Liver (tissue), 9 donors: ENCODE data around the gene USF2. TPM values are rescaled to one million over a fixed set of nuclear protein-coding genes. Genes with fewer than 3 reads are reported as not detected.

ENCODE experiments used
- DNase-seq: peaks from one replicate; pipeline ENCODE4 v3.0.0-alpha.2; 2017; ENCODE audit warnings: low spot score
- H3K27ac ChIP-seq, 2 donors: one replicate each; pipeline ENCODE4 v1.7.0; 2013; ENCODE audit warnings: inconsistent platforms in 2 of 2, low read length in 2 of 2, control low read depth in 1 of 2, low read depth in 1 of 2, mild to moderate bottlenecking in 1 of 2
- H3K27me3 ChIP-seq, 4 donors: one replicate each; pipeline versions ENCODE4 v1.6.1 to v1.7.0; 2013; ENCODE audit warnings: low read length in 3 of 4, inconsistent platforms in 1 of 4, mild to moderate bottlenecking in 1 of 4, moderate library complexity in 1 of 4; ENCODE audit not compliant: control insufficient read depth in 4 of 4, insufficient read depth in 4 of 4
- H3K36me3 ChIP-seq, 4 donors: one replicate each; pipeline versions ENCODE4 v1.6.1 to v1.7.0; 2013; ENCODE audit warnings: low read length in 3 of 4, mild to moderate bottlenecking in 3 of 4, low read depth in 1 of 4, moderate library complexity in 1 of 4; ENCODE audit not compliant: control insufficient read depth in 4 of 4, insufficient read depth in 3 of 4
- H3K4me1 ChIP-seq, 4 donors: one replicate each; pipeline versions ENCODE4 v1.6.1 to v1.7.0; 2013; ENCODE audit warnings: low read length in 3 of 4, mild to moderate bottlenecking in 3 of 4, moderate library complexity in 1 of 4; ENCODE audit not compliant: control insufficient read depth in 4 of 4, insufficient read depth in 4 of 4
- H3K4me3 ChIP-seq, 3 donors: one replicate each; pipeline versions ENCODE4 v1.6.1 to v1.7.0; 2013; ENCODE audit warnings: low read length in 3 of 3, control low read depth in 1 of 3, low read depth in 1 of 3, mild to moderate bottlenecking in 1 of 3
- H3K9ac ChIP-seq, 2 donors: one replicate each; pipeline ENCODE4 v1.7.0; 2013; ENCODE audit warnings: low read length in 2 of 2, mild to moderate bottlenecking in 2 of 2, moderate library complexity in 2 of 2, control low read depth in 1 of 2, low read depth in 1 of 2
- H3K9me3 ChIP-seq, 4 donors: one replicate each; pipeline versions ENCODE4 v1.6.1 to v1.7.0; 2013; ENCODE audit warnings: low read length in 3 of 4; ENCODE audit not compliant: control insufficient read depth in 4 of 4
- CTCF ChIP-seq: fragments of 150-350 bp; IDR thresholded peaks from 2 replicates; pipeline ENCODE4 v1.5.1; 2017; ENCODE audit warnings: improper control_type of control experiment, low read depth, low read length; ENCODE audit not compliant: missing input control
- EGR1 ChIP-seq, 2 donors: IDR thresholded peaks; 2 replicates each; pipeline ENCODE4 v1.6.1; 2016 to 2018; ENCODE audit warnings: antibody characterized with exemption in 2 of 2, low read depth in 2 of 2
- FOXA1 ChIP-seq: IDR thresholded peaks from 2 replicates; pipeline ENCODE4 v1.6.1; 2016; ENCODE audit warnings: antibody characterized with exemption
- FOXA2 ChIP-seq: IDR thresholded peaks from 2 replicates; pipeline ENCODE4 v1.6.1; 2016; ENCODE audit warnings: antibody characterized with exemption
- GABPA ChIP-seq, 2 donors: IDR thresholded peaks in 1 of 2; conservative IDR thresholded peaks in 1 of 2; 2 replicates each; pipeline ENCODE4 v1.6.1; 2016; ENCODE audit warnings: antibody characterized with exemption in 2 of 2, mild to moderate bottlenecking in 1 of 2, moderate library complexity in 1 of 2
- HNF4A ChIP-seq, 2 donors: conservative IDR thresholded peaks; 2 replicates each; pipeline ENCODE4 v1.6.1; 2016; ENCODE audit warnings: antibody characterized with exemption in 2 of 2, mild to moderate bottlenecking in 2 of 2
- HNF4G ChIP-seq: IDR thresholded peaks from 2 replicates; pipeline ENCODE4 v1.6.1; 2016; ENCODE audit warnings: antibody characterized with exemption
- JUND ChIP-seq, 2 donors: IDR thresholded peaks; 2 replicates each; pipeline ENCODE4 v1.6.1; 2016; ENCODE audit warnings: antibody characterized with exemption in 2 of 2
- MAX ChIP-seq: IDR thresholded peaks from 2 replicates; pipeline ENCODE4 v1.6.1; 2016; ENCODE audit warnings: antibody characterized with exemption
- NR2F2 ChIP-seq: IDR thresholded peaks from 2 replicates; pipeline ENCODE4 v1.6.1; 2016; ENCODE audit warnings: antibody characterized with exemption
- RAD21 ChIP-seq, 2 donors: IDR thresholded peaks; 2 replicates each; pipeline ENCODE4 v1.6.1; 2016; ENCODE audit warnings: antibody characterized with exemption in 2 of 2, mild to moderate bottlenecking in 2 of 2
- REST ChIP-seq: IDR thresholded peaks from 2 replicates; pipeline ENCODE4 v1.6.1; 2016; ENCODE audit warnings: antibody characterized with exemption, mild to moderate bottlenecking
- RXRA ChIP-seq, 2 donors: IDR thresholded peaks; 2 replicates each; pipeline ENCODE4 v1.6.1; 2017 to 2018; ENCODE audit warnings: antibody characterized with exemption in 2 of 2, mild to moderate bottlenecking in 1 of 2
- SP1 ChIP-seq: IDR thresholded peaks from 2 replicates; pipeline ENCODE4 v1.6.1; 2018; ENCODE audit warnings: antibody characterized with exemption, mild to moderate bottlenecking
- TAF1 ChIP-seq: conservative IDR thresholded peaks from 2 replicates; pipeline ENCODE4 v1.6.1; 2016; ENCODE audit warnings: antibody characterized with exemption, mild to moderate bottlenecking
- YY1 ChIP-seq: IDR thresholded peaks from 2 replicates; pipeline ENCODE4 v1.6.1; 2016; ENCODE audit warnings: antibody characterized with exemption, mild to moderate bottlenecking
- WGBS: extraction: QIAGEN DNeasy Blood & Tissue Kit; methylation state at CpG from one replicate; pipeline ENCODE4 v1.1.7; 2013; 5-methylcytosine and 5-hydroxymethylcytosine counted together
- polyA plus RNA-seq, 2 donors: library from polyadenylated mRNA; stranded (reverse) in 1 of 2; unstranded in 1 of 2; fragments of 200-250 nt in 1 of 2; fragments of >200 nt in 1 of 2; fragmentation: Nextera tagmentation in 1 of 2; extraction: Ambion mirVana in 1 of 2; gene quantifications; one replicate each; pipeline versions ENCODE4 v1.2.1 to v1.2.3, GENCODE V29; 2013 to 2015
- total RNA-seq, 2 donors: library from RNA; depleted of rRNA; stranded (reverse); fragments of >200 nt; gene quantifications; one replicate each; pipeline ENCODE4 v1.2.3, GENCODE V29; 2014
- TF ChIP-seq, protein P1 (sequence below): IDR thresholded peaks from 2 replicates; pipeline ENCODE4 v1.6.1; 2016; ENCODE audit warnings: antibody characterized with exemption
- donor health status: healthy.
- donor health status: healthy.
- donor health status: healthy.
- donor health status: healthy.
- donor health status: healthy.

Gene USF2
- total and polyA plus RNA-seq, 4 donors: 22.8 to 85.9 (median 55.9) TPM

DNA sequence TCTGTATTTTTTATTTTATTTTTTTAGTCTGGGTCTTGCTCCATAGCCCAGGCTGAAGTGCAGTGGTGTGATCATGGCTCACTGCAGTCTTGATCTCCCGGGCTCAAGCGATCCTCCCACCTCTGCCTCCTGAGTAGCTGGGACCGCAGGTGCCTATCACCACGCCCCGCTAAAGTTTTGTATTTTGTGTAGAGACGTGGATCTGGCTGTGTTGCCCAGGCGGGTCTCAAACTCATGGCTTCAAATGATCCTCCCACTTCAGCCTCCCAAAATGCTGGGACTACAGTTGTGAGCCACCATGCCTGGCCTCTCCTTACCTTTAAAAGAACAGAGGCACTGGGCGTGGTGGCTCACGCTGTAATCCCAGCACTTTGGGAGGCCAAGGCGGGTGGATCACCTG, 19.0 kb downstream of the USF2 start (continued):
- TF ChIP-seq REST (no peak), YY1 (no peak)

GRCh38 chr19:35288331-35288730, 19.6 kb downstream of the USF2 start:
- TF ChIP-seq FOXA1 (no peak), FOXA2 (no peak), SP1 (no peak), MAX (no peak), RAD21 (IDR thresholded peaks at IDR 0.05) (no peak), NR2F2 (no peak), HNF4G (no peak), EGR1 (IDR thresholded peaks at IDR 0.05; ENCODE audit: low read depth in 2 of 2) (no peak), REST (no peak), RXRA (IDR thresholded peaks at IDR 0.05) (no peak), YY1 (no peak), HNF4A (conservative IDR thresholded peaks at IDR 0.05) (no peak), CTCF (no peak), GABPA (IDR thresholded peaks at IDR 0.05 in 1 of 2, conservative IDR thresholded peaks at IDR 0.05 in 1 of 2) (no peak), TAF1 (no peak), JUND (IDR thresholded peaks at IDR 0.05) (no peak)
- TF ChIP-seq, protein P1, sequence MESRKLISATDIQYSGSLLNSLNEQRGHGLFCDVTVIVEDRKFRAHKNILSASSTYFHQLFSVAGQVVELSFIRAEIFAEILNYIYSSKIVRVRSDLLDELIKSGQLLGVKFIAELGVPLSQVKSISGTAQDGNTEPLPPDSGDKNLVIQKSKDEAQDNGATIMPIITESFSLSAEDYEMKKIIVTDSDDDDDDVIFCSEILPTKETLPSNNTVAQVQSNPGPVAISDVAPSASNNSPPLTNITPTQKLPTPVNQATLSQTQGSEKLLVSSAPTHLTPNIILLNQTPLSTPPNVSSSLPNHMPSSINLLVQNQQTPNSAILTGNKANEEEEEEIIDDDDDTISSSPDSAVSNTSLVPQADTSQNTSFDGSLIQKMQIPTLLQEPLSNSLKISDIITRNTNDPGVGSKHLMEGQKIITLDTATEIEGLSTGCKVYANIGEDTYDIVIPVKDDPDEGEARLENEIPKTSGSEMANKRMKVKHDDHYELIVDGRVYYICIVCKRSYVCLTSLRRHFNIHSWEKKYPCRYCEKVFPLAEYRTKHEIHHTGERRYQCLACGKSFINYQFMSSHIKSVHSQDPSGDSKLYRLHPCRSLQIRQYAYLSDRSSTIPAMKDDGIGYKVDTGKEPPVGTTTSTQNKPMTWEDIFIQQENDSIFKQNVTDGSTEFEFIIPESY: no peak
- WGBS: 74% methylated on average over 2 of the region's 2 CpGs

More at GRCh38 chr19:35288331-35288730, 19.6 kb downstream of the USF2 start:
- Histone ChIP-seq H3K4me3 (no peak overlapping the region), H3K9ac (no peak overlapping the region), H3K4me1 (peaks cover 0 to 3% (median 0%) of the 10 kb centered on the region in 4 donors), H3K36me3 (no peaks in the 10 kb centered on the region), H3K9me3 (no peaks in the 10 kb centered on the region), H3K27ac (no peak overlapping the region), H3K27me3 (no peaks in the 10 kb centered on the region)
- no peak for DNase-seq
